ENCODE data around the gene SERPINB7.
"Not testable (repeated sequence)": the region's sequence is repeated elsewhere in the genome, so short reads cannot be mapped to it uniquely, and the experiment has no call there.

SERPINB7 gene, protein sequence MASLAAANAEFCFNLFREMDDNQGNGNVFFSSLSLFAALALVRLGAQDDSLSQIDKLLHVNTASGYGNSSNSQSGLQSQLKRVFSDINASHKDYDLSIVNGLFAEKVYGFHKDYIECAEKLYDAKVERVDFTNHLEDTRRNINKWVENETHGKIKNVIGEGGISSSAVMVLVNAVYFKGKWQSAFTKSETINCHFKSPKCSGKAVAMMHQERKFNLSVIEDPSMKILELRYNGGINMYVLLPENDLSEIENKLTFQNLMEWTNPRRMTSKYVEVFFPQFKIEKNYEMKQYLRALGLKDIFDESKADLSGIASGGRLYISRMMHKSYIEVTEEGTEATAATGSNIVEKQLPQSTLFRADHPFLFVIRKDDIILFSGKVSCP

DNA sequence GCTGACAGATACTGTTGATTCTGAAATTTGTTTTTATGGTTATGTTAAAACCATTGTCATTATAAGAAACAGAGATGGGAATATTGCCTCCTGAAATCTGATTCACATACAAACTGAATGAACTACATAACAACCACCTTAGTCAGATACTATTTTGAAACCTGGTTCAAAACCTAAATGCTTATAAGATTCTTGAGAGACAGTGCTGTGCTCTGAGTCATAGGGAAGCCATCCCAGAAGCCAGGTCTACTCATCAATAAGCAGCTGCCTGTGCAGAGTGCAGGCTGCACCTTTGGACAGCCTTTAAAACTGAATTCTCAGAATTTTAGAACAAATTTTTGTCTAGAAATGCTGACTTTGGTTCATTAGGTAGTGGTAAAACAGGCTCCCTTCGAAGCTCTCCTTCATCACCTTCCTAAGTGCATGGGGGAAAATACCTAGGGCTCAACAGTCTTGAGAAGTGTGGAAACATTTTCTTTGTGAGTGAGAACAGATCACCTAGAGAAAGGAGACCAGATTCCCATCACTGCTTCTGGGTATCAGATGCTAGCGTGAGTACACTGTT lies at the start of gene SERPINB7:
TSS of gene SERPINB7 (plus strand) at position 253 of the 565 bp plus-strand sequence. CDS start 6,955 bp downstream, outside the sequence.
- FAIRE-seq (no peak), DNase-seq (ENCODE audit: extremely low spot score, insufficient read length, low read depth) (no peak)

DNA sequence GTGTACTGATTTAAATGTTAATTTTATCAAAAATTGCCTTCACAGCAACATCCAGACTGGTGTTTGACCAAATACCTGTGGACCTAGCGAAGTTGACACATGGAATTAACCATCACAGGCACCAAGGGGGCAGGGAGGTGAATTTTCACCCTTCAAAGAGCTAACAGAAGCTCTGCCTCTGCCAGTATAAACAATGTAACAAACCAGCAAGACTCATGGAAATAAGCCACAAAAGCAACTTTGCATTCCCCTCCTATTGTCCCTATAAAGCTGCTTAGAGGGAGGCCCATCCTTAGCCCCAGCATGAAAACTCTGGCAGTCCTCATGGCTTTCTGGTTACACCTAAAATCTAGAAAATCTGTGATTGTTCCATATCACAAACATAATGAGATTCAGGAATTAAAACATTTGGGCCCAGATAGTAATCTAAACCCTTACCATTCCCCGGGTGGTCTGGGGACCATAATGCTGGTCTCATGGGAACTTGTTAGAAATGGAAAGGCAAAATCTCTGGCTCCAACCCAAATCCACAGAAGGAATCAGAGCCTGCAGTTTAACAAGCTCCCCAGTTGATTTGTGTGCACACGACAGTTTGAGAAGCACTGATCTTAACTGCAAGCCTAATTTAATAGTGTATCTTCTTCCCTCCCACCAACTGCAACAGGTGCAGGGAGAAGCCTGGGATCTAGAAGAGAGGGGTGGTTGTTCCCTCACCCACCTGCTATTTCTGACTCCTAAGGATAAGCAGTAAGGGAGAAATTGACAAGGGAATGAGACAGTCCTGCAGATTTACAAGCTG lies 49.3 kb upstream of the SERPINB7 start:
- no peak for FAIRE-seq
- no peak for DNase-seq (ENCODE audit: extremely low spot score, insufficient read length, low read depth)

DNA sequence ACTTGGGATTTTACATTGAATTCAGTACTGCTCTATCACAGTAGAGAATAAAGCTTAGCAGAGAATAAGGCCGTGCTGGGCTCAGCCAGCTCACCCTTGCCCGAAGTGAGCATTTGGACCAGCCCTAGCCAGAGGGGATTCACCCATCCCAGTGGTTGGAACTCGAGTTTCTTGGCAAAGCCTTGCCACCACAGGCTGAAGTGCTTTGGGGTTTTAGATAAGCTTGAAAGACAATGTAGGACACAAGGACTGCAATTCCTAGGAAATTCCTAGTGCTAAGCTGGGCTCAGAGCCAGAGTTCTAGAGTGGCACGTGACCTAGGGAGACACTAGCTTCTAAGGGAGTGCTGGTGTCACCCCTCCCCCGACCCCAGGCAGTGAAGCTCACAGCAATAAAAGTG lies 44.4 kb upstream of the SERPINB7 start:
- DNase-seq (ENCODE audit: extremely low spot score, insufficient read length, low read depth) (no peak), FAIRE-seq (no peak)

DNA sequence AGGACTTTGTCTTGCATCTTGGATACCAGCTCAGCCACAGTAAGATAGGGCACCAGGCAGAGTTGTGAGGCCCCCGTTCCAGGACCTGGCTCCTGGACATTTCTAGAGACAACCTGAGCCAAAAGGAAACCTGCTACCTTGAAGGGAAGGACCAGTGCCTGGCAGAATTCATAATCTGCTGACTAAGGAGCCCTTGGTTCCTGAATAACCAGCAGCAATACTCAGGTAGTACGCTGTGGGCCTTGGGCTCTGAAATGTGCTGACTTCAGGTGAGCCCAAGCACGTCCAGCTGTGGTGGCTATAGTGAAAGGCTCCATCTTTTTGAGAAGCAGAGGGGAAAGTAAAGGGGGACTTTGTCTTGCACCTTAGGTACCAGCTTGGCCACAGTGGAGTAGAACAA lies 44.0 kb upstream of the SERPINB7 start:
- FAIRE-seq (no peak), DNase-seq (ENCODE audit: extremely low spot score, insufficient read length, low read depth) (no peak)

DNA sequence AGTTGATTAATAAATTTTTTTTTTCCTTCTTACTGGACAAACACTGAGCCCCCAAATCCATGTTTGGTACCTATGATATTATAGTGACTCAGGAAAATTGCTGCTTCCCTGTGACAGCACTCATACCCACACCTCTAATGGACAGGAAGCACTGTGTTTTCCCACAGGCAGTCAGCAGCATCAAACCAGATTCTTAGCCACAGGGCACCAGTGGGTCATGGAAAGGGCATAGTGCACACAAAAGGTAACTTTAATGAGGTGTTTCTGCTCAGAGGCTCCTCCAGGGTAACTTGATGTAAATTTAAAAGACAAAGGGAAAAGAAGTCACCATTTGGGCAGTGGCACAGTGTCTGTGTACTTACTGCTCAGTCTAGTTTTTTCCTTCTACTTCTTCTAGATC lies 38.3 kb upstream of the SERPINB7 start:
- FAIRE-seq (no peak), DNase-seq (ENCODE audit: extremely low spot score, insufficient read length, low read depth) (no peak)

DNA sequence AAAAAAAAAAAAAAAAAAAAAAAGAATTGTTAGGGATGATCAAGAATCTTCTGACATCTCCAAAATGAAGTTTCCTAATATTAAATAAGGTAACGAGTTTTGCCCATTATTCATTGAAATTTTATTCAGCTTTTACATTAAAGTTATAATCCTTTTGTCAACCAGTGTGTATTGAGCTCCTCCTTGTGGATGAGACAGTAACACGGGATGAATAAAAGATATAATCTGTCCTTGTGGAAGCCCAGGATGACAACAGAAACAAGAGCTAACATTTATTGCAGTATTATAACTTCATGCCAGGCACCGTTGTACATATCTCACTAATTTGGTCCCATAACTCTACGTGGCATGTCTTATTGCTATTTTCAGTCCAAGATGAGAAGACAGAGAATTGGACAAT lies 33.4 kb upstream of the SERPINB7 start:
- no peak for FAIRE-seq
- DNase-seq (ENCODE audit: extremely low spot score, insufficient read length, low read depth): no peak

DNA sequence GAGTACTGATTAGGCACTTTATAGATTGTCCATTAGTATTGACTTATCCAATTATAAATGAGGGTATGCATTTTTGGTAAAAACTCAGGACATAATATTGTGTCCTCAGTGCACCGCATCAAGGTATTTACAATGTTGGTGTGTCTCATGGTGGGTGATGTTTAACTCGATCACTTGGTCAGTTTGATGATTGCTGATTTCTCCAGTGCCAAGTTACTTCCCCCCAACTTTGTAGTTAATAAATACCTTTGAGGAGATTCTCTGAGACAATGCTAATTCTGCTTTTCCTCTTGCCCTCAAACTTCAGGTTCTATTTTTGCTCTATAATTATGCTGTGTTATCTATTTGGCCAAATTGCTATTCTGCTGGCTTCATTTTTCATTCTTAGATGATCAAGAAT lies 28.2 kb upstream of the SERPINB7 start:
- DNase-seq (ENCODE audit: extremely low spot score, insufficient read length, low read depth) (no peak), FAIRE-seq (no peak)

DNA sequence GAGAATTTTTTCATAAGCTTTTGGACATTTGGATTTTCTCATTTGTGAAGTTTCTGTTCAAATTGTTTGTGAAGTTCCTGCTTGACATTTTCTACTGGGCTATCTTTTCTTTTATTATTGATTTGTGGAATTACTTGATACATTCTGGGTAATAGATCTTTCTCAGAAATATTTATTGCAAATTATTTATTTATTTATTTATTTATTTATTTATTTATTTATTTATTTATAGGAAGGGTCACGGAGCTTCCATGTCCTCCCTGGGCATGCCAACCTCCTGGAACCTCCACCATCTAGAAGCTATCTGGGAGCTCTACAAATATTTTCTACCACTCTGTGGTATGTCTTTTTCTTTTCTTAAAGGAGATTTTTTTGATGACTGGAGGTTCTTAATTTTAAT lies 25.7 kb upstream of the SERPINB7 start:
- FAIRE-seq (no peak), DNase-seq (ENCODE audit: extremely low spot score, insufficient read length, low read depth) (no peak)

DNA sequence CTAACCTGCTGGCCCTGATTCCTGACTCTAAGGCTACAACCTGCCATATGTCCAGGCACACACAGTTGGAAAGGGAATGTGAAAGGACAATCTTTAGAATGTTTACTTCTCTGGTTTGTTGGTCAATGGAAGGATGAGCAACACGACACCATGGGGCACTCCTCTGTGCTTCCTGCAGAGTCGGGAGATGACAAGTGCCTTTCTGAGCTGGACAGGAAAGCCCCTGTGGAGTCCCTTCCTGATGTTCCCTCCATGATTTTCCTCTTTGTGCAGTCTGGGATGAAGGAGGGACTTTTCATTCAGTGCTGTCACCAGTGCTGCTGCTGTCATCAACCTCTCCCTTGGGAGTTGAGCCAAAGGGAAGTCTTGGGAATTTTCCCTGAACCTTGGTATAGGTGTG lies 22.6 kb upstream of the SERPINB7 start:
- FAIRE-seq (no peak), DNase-seq (ENCODE audit: extremely low spot score, insufficient read length, low read depth) (no peak)

DNA sequence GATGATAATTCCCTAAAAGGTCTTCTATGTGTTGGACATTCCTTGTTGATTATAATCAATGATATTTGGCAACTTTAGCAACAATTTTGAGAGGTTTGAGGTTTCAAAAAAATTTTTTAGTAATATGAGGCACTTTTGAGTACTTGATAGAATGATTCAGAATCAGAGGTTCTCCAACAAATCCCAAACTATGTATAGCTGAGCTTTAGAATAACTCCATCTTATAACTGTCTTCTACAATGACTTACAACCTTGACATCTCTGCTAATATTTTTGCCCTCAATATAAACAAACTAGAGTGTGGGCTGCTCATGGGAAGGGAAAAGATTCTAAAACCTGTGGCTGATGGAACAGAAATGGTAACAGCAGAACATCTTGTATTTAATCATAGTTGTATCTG lies 21.5 kb upstream of the SERPINB7 start:
- FAIRE-seq (no peak), DNase-seq (ENCODE audit: extremely low spot score, insufficient read length, low read depth) (no peak)

DNA sequence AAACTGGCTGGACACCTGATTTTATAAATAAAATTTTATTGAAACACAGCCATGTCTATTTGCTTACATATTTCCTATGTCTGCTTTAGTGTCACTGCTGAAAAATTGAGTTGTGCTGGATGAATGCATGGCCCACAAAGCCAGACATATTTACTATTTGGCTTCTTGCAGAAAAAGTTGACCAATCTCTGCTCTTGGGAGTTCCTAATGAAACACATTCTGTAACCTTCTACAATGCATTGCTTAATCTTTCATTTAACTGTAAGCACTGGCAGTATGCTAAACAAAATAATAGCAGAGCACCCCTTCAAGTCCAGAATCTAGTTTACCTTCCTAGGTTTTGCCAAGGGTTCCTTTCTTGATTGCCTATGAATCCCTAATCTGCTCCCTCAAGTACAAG lies 17.7 kb upstream of the SERPINB7 start:
- DNase-seq (ENCODE audit: extremely low spot score, insufficient read length, low read depth) (no peak), FAIRE-seq (no peak)

DNA sequence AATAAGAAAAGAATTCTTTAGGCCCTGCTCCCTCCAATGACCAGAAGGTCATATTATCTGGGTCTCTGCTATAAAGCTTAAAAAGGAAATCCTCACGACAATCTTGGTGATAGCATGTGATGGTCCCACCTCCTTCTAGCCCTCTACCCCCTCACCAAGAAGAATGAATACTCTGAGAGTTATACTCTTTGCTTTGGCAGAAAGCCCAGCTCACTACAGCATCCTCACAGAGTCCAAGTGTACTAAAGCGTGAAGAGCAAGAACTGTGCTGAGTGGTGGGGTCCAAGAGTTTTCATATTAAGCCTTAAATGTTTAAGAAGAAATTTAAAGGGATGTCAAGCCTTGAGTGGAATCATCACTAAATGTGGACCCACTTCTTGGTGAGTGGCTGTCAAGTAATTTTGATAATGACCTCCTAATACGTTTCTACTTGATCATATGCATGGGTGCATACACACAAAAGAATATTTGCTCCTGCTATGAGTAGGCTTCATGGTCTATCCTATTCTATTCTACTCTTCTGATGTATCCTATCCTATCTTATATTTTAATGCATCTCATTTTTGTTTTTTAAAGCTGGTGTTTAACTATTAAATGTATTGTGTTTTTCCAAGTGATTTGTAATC lies 16.5 kb upstream of the SERPINB7 start:
- FAIRE-seq (no peak), DNase-seq (ENCODE audit: extremely low spot score, insufficient read length, low read depth) (no peak)

DNA sequence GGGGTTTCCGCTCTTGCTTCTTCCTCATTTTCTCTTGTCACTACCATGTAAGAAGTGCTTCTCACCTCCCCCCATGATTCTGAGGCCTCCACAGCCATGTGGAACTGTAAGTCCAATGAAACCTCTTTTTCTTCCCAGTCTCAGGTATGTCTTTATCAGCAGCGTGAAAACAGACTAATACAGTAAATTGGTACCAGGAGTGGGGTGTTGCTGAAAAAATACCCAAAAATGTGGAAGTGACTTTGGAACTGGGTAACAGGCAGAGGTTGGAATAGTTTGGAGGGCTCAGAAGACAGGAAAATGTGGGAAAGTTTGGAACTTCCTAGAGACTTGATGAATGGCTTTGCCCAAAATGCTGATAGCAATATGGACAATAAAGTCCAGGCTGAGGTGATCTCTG lies 15.4 kb upstream of the SERPINB7 start:
- FAIRE-seq; DNase-seq (ENCODE audit: extremely low spot score, insufficient read length, low read depth): not testable (repeated sequence)

DNA sequence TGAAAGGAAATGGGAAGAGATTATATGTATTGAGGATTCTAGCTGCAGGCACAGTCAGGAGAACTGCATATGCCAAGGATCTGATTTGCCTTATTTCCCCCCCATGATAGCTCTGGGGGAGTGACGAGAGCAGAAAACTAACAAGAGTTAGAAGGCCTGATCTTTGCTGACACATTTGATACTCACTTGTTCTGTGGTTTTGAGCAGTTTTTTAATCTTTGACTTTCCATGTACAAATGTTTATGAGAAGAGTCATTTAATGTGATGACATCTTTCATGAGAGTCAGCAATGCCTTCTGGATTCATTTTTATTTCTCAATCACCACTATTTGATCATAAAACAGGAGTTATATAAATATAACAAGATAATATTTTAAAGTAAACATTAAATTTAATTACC lies 12.7 kb upstream of the SERPINB7 start:
- DNase-seq (ENCODE audit: extremely low spot score, insufficient read length, low read depth) (no peak), FAIRE-seq (no peak)

DNA sequence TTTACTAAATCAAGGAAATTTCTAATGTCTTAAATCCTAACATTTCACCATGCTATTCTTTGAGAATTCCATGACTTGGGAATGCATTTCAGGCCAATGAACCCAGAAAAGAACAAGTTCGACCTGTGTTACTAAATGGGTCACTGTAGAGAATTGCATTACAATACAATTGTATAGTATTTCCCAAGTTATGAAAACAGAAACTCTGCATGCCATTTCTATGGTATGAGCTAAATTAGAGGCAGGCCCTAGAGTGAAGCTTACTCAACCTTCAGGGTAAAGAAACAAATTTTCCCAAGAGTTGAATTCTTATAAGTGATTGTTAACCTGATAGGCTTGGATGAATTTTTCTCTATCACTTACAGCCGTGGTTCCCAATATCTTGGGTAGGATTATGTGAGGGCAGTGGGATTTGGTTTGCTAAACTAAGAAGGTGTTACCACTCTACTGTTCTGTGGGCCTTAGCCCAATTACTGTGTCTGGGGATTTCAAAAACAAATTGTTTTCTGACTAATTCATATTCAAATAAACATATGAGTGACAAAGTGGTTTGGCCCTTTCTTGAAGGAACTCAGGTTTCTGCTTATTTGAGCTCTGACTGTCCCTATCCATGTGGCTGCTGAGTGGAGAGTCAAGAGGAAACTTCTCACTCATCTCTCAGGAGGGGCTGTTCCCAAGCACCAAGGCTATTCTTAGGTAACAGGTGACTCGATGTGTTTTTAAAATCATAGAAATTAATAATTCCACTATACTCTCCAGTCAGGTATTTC lies 11.2 kb upstream of the SERPINB7 start:
- no peak for FAIRE-seq
- DNase-seq (ENCODE audit: extremely low spot score, insufficient read length, low read depth): no peak

DNA sequence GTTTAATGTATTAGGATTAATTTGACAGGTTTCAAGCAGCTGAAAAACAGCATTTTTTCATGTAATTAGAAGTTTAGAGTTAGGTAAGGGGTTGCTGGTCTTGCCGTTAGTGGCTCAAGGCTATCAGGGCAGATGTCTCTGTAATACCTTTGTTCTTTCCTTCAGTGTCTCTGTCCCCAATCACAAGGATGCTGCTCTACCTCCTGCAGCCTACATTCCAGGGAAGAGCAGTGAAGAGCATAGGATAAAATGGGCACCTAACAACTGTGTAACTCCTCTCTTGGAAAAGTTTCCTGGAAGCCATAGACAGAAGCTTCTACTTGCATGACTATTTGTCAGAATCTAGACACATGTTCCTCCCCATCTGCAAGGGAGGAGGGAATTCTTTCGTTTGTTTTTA lies 9.4 kb upstream of the SERPINB7 start:
- DNase-seq (ENCODE audit: extremely low spot score, insufficient read length, low read depth) (no peak), FAIRE-seq (no peak)

DNA sequence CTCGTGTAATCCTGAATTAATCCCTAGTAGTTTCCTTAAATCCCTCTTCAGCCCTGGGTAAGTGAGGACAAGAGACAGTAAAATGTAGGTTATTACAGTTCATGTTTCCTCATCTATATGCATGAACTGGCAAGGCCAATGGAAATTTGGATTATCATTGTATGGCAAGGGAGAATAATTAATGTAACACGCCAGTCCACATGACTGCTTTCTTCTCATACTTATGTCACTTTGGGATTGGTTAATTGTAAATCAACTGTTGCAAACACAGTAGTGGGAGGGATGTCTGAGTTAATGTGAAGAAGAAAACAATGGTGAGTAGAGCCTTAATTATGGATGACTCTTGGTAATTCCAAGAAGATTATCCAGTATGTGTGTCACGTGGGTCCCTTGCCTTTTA lies 1.7 kb upstream of the SERPINB7 start:
- no peak for FAIRE-seq
- DNase-seq (ENCODE audit: extremely low spot score, insufficient read length, low read depth): no peak

DNA sequence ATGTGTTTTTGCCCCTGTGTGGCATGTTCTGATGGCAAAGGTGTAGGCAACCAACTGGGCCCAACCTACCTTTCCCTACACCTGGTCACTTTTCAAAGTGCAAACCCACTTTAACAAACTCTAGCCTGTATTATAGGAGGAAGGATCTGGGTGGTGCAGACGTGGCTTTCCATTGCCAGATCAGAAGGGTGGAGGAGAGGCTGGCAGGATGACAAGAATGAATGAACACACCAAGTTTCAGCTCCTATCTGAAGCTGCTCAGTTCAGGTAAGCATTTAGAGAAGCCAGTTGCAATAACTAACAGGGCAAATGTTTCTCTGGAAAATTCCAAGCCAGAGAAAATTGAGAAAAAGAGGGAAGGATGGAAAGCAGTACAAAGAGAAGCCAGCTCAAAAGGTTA lies 707 bp upstream of the SERPINB7 start:
- FAIRE-seq (no peak), DNase-seq (ENCODE audit: extremely low spot score, insufficient read length, low read depth) (no peak)

DNA sequence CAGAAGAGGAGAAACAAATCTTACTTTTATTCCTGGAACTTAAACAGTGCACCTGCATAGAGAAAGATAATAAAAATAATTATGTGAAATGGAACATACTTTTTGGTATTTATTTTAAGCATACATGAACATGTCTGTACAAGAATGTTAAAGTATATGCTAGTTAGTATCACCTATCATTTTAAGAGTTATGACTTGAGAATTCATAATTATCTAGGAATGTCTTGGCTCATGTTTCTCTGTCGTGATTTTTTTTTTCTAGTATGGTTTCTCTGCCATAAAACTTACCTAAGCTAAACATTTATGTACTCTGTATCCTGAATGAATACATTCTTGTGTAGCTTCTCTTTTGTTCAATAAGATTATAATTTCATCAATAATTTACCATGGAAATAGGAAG lies 4.2 kb downstream of the SERPINB7 start:
- FAIRE-seq (no peak), DNase-seq (ENCODE audit: extremely low spot score, insufficient read length, low read depth) (no peak)

DNA sequence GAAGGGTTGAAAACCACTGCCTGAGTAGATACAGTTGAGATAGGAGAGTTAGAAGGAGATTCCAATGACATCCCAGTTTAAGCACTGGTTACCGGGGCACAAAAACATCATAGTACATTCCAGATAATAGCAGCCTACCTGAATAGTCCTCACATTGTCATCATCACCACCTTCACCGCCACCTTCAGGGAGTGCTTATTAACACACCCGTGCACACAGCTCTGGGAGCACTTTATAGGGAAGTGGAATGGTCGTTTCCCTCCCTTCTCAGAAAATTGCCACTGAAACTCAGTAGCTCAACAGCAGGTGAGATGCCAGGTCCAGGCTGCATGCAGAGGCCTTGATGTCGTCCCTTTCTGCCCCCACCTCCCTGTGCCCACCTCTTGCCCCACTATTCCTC lies 8.2 kb downstream of the SERPINB7 start:
- FAIRE-seq (no peak), DNase-seq (ENCODE audit: extremely low spot score, insufficient read length, low read depth) (no peak)

Measured in GM18507 (cell line).